Stomach (tissue), 9 donors: Measurements from ENCODE around the gene ERRFI1. TPM values are rescaled to one million over a fixed set of nuclear protein-coding genes. Genes with fewer than 3 reads are reported as not detected.

Source experiments
- DNase-seq, 2 donors: peaks; one replicate each; pipeline versions ENCODE4 v3.0.0 to v3.0.0-alpha.2; 2013 to 2019
- H3K27ac ChIP-seq, 5 donors: fragments of 200-600 bp in 4 of 5; sonication (generic) in 4 of 5; one replicate each; pipeline ENCODE4 v1.5.1; 2013 to 2019; ENCODE audit warnings: mild to moderate bottlenecking in 1 of 5, moderate library complexity in 1 of 5
- H3K27me3 ChIP-seq, 3 donors: fragments of 200-600 bp; sonication (generic); one replicate each; pipeline ENCODE4 v1.5.1; 2017 to 2019; ENCODE audit warnings: mixed run types in 1 of 3
- H3K36me3 ChIP-seq, 4 donors: fragments of 200-600 bp; sonication (generic); 1 replicate in 3 of 4; 2 replicates in 1 of 4; pipeline ENCODE4 v1.5.1; 2016 to 2019
- H3K4me1 ChIP-seq, 4 donors: fragments of 200-600 bp; sonication (generic); one replicate each; pipeline ENCODE4 v1.5.1; 2016 to 2019
- H3K4me3 ChIP-seq, 4 donors: fragments of 200-600 bp; sonication (generic) in 3 of 4; one replicate each; pipeline ENCODE4 v1.5.1; 2016 to 2019; ENCODE audit warnings: mild to moderate bottlenecking in 1 of 4
- H3K9me3 ChIP-seq, 4 donors: fragments of 200-600 bp; sonication (generic); one replicate each; pipeline ENCODE4 v1.5.1; 2016 to 2019
- CTCF ChIP-seq, 7 experiments: fragments of 450-650 bp in 4 of 7; fragments of 200-600 bp in 3 of 7; sonication (generic) in 3 of 7; IDR thresholded peaks; one replicate each; pipeline ENCODE4 v1.5.1; 2016 to 2019; ENCODE audit warnings: antibody characterized with exemption in 7 of 7, control low read depth in 2 of 7, mild to moderate bottlenecking in 1 of 7
- EP300 ChIP-seq: sonication (generic); formaldehyde crosslinking; IDR thresholded peaks from one replicate; pipeline ENCODE4 v1.6.1; 2017; ENCODE audit warnings: antibody characterized with exemption
- POLR2A ChIP-seq, 4 donors: fragments of 450-650 bp; IDR thresholded peaks; one replicate each; pipeline ENCODE4 v1.6.1; 2016; ENCODE audit warnings: antibody characterized with exemption in 4 of 4, control low read depth in 2 of 4, mild to moderate bottlenecking in 1 of 4, moderate library complexity in 1 of 4
- POLR2AphosphoS5 ChIP-seq, 3 donors: sonication (generic); formaldehyde crosslinking; IDR thresholded peaks; one replicate each; pipeline ENCODE4 v1.6.1; 2016; ENCODE audit warnings: antibody characterized with exemption in 3 of 3
- WGBS, 5 donors: extraction: QIAGEN DNeasy Blood & Tissue Kit in 3 of 5; methylation state at CpG; one replicate each; pipeline versions ENCODE4 v1.1.5 to v1.1.7; 2013 to 2018; 5-methylcytosine and 5-hydroxymethylcytosine counted together
- intact Hi-C: fragments of 100-400 bp; cut with DNase I; formaldehyde crosslinking; loops from one replicate; pipeline ENCODE4 v1.15.1; 2023; ENCODE audit warnings: low total_unique reads
- polyA plus RNA-seq, 3 donors: library from polyadenylated mRNA; stranded (reverse); fragments of 200-250 nt; gene quantifications; one replicate each; pipeline ENCODE4 v1.2.3, GENCODE V29; 2013
- total RNA-seq, 5 donors: library from RNA; depleted of rRNA; stranded (reverse); fragments of >200 nt; gene quantifications; one replicate each; pipeline versions ENCODE4 v1.1.0 to v1.2.3, GENCODE V29; 2014 to 2016
- donor health status: healthy with polysubstance abuse.
- donor health status: Bipolar disorder and iron deficiency.
- donor health status: healthy.

Gene ERRFI1
- total and polyA plus RNA-seq, 8 donors, result 3.5 to 201 (median 58.5) TPM

GRCh38 chr1:8031176-8031785 is 5.2 kb upstream of the ERRFI1 start:
- Histone ChIP-seq H3K27ac (peak overlapping the region in 1 of 5 donors; percentile 60), H3K4me3 (no peak overlapping the region), H3K27me3 (no peaks in the 10 kb centered on the region), H3K4me1 (peaks cover 21 to 40% (median 30%) of the 10 kb centered on the region in 4 donors), H3K9me3 (no peaks in the 10 kb centered on the region), H3K36me3 (no peaks in the 10 kb centered on the region)
- TF ChIP-seq POLR2A (IDR thresholded peaks at IDR 0.05) (no peak), CTCF (IDR thresholded peaks at IDR 0.05) (peak in 5 of 7 experiments; percentile 45 to 75 (median 52)), POLR2AphosphoS5 (IDR thresholded peaks at IDR 0.05) (no peak), EP300 (no peak)
- 59 to 74% (median 68%) methylated on average over 9 of the region's 9 CpGs for WGBS, 5 donors
- intact Hi-C loops, result loop anchor here (5.0 to 10.0 kb wide), 2 partner anchors 204 to 281 kb away; no protein-coding TSS in a partner anchor
- peak in 1 of 2 donors; percentile 72 for DNase-seq

- H3K27ac ChIP-seq, result peak overlapping the region in 4 of 5 donors; percentile 88 to 98 (median 93)
- peak in 1 of 7 experiments; percentile 17 for TF ChIP-seq CTCF (IDR thresholded peaks at IDR 0.05)
- no peak for TF ChIP-seq EP300
- DNase-seq, result no peak
- 23 to 44% (median 28%) methylated on average over 1 of the region's 1 CpG for WGBS, 5 donors
- H3K4me3 ChIP-seq, result no peak overlapping the region
- intact Hi-C loops, result no loop called here
- H3K4me1 ChIP-seq, result peaks cover 23 to 49% (median 32%) of the 10 kb centered on the region in 4 donors
- H3K36me3 ChIP-seq, result no peaks in the 10 kb centered on the region
- no peaks in the 10 kb centered on the region for H3K9me3 ChIP-seq
- H3K27me3 ChIP-seq, result peaks cover 0 to 8% (median 0%) of the 10 kb centered on the region in 3 donors
Observed at GRCh38 chr1:8028571-8028910, 2.4 kb upstream of the ERRFI1 start.

- intact Hi-C loops, result no loop called here
- WGBS, 5 donors, result 24 to 36% (median 26%) methylated on average over 8 of the region's 8 CpGs
- no peak for TF ChIP-seq EP300
- TF ChIP-seq CTCF (IDR thresholded peaks at IDR 0.05), result no peak
- peak in 2 of 3 donors; percentile 41 to 56 for TF ChIP-seq POLR2AphosphoS5 (IDR thresholded peaks at IDR 0.05)
- TF ChIP-seq POLR2A (IDR thresholded peaks at IDR 0.05), result no peak
- Histone ChIP-seq H3K27me3 (peaks cover 0 to 8% (median 0%) of the 10 kb centered on the region in 3 donors), H3K4me3 (peak overlapping the region in 3 of 4 donors; percentile 68 to 74 (median 70)), H3K4me1 (peaks cover 24 to 55% (median 36%) of the 10 kb centered on the region in 4 donors), H3K9me3 (no peaks in the 10 kb centered on the region), H3K27ac (peak overlapping the region; percentile 88 to 98 (median 95)), H3K36me3 (no peaks in the 10 kb centered on the region)
- DNase-seq, result peak in 1 of 2 donors; percentile 80
Observed at GRCh38 chr1:8027748-8028570, 1.9 kb upstream of the ERRFI1 start.

GRCh38 chr1:8026976-8027747 is 1.1 kb upstream of the ERRFI1 start:
- Histone ChIP-seq H3K4me3 (peak overlapping the region; percentile 68 to 83 (median 72)), H3K36me3 (no peaks in the 10 kb centered on the region), H3K27ac (peak overlapping the region; percentile 88 to 98 (median 95)), H3K4me1 (peaks cover 24 to 63% (median 43%) of the 10 kb centered on the region in 4 donors), H3K27me3 (peaks cover 0 to 8% (median 0%) of the 10 kb centered on the region in 3 donors), H3K9me3 (no peaks in the 10 kb centered on the region)
- 17 to 53% (median 41%) methylated on average over 23 to 25 of the region's 25 CpGs for WGBS, 5 donors
- DNase-seq, result peak; percentile 80 to 83
- intact Hi-C loops, result no loop called here
- TF ChIP-seq POLR2AphosphoS5 (IDR thresholded peaks at IDR 0.05) (peak in 2 of 3 donors; percentile 41 to 48), POLR2A (IDR thresholded peaks at IDR 0.05) (no peak)
